Activated naive CD8-positive, alpha-beta T cell treated with anti-CD3 and anti-CD28 coated beads, Interleukin-2, amount 50 U/mL, for 16 hours (primary cell): ENCODE measurements around the gene BNIP5.

Experiments used
- DNase-seq: peaks from one replicate; pipeline ENCODE4 v3.0.0-alpha.2; 2020; ENCODE audit warnings: low read depth, low spot score

The BNIP5 gene

GRCh38 chr6:36296240-36296639 is 40.4 kb downstream of the BNIP5 start:
- DNase-seq = no peak

GRCh38 chr6:36292170-36292569 is 44.5 kb downstream of the BNIP5 start:
- no peak for DNase-seq

GRCh38 chr6:36290668-36291620 is 45.7 kb downstream of the BNIP5 start:
- DNase-seq = no peak

GRCh38 chr6:36289281-36289878 is 47.3 kb downstream of the BNIP5 start:
- no peak for DNase-seq

- no peak for DNase-seq
These were observed 49.8 kb downstream of the BNIP5 start for GRCh38 chr6:36286858-36287257.

GRCh38 chr6:36285797-36286196 is 50.9 kb downstream of the BNIP5 start:
- DNase-seq = no peak

- DNase-seq = no peak
These were observed 51.5 kb downstream of the BNIP5 start for GRCh38 chr6:36285187-36285671.

GRCh38 chr6:36284359-36284758 is 52.3 kb downstream of the BNIP5 start:
- DNase-seq = no peak

- no peak for DNase-seq
These were observed 53.1 kb downstream of the BNIP5 start for GRCh38 chr6:36283608-36284007.

GRCh38 chr6:36280983-36281382 is 55.7 kb downstream of the BNIP5 start:
- no peak for DNase-seq

- no peak for DNase-seq
These were observed 56.2 kb downstream of the BNIP5 start for GRCh38 chr6:36280467-36280866.

- DNase-seq = no peak
These were observed 58.7 kb downstream of the BNIP5 start for GRCh38 chr6:36277946-36278470.

- DNase-seq = no peak
These were observed 59.8 kb downstream of the BNIP5 start for GRCh38 chr6:36276581-36277536.

GRCh38 chr6:36273802-36274514 is 62.7 kb downstream of the BNIP5 start:
- no peak for DNase-seq

GRCh38 chr6:36273067-36273466 is 63.6 kb downstream of the BNIP5 start:
- no peak for DNase-seq

- DNase-seq = no peak
These were observed 64.5 kb downstream of the BNIP5 start for GRCh38 chr6:36272234-36272633.

GRCh38 chr6:36269834-36270705 is 66.6 kb downstream of the BNIP5 start, which contains the start of gene PNPLA1:
TSS of gene PNPLA1 (plus strand) at chr6:36270060. CDS start at chr6:36270460, 400 bp downstream.
- no peak for DNase-seq

GRCh38 chr6:36268478-36269275 is 68.0 kb downstream of the BNIP5 start:
- no peak for DNase-seq
